GM12878 (cell line): ENCODE data around the gene CEP128. TPM values are rescaled to one million over a fixed set of nuclear protein-coding genes. Genes with fewer than 3 reads are reported as not detected.
"Not testable (repeated sequence)": the region's sequence is repeated elsewhere in the genome, so short reads cannot be mapped to it uniquely, and the experiment has no call there.

ENCODE experiments used
- ATAC-seq: fragments of 200-7000 bp; cut with Tn5 transposase; 3 replicates; pipeline ENCODE4 v1.9.1; 2020; ENCODE audit warnings: mild to moderate bottlenecking, moderate library complexity
- BruUV-seq: library from RNA; stranded (reverse); fragments of 400-500 nt; replicated peaks from 2 replicates; lab custom pipeline; 2021; lab: Mats Ljungman, UMichigan
- CTCF ChIA-PET: fragments of 300-600 bp; sonication (Branson Sonifier 250); formaldehyde crosslinking; extraction: SDS; loops from one replicate; lab custom pipeline; 2021; ENCODE audit warnings: inconsistent platforms; lab: Yijun Ruan, JAX
- POLR2A ChIA-PET: fragments of 350-600 bp; formaldehyde crosslinking; extraction: SDS; loops from one replicate; lab custom pipeline; 2021; ENCODE audit warnings: inconsistent platforms; lab: Charles Lee
- RAD21 ChIA-PET: fragments of 300-600 bp; sonication (Branson Sonifier 250); formaldehyde crosslinking; loops from one replicate; lab custom pipeline; 2023; ENCODE audit warnings: antibody characterized with exemption; ENCODE audit not compliant: unreplicated experiment; lab: Charles Lee
- SMC1A ChIA-PET: fragments of 300-600 bp; sonication (Branson Sonifier 250); formaldehyde crosslinking; loops from one replicate; lab custom pipeline; 2023; ENCODE audit not compliant: unreplicated experiment, uncharacterized antibody; lab: Charles Lee
- DNase-seq: peaks from one replicate; pipeline ENCODE4 v3.0.0-alpha.2; 2011; ENCODE audit warnings: low read depth, low spot score
- FAIRE-seq: peaks from 3 replicates; lab custom pipeline; 2011; peaks lifted over from hg19 to GRCh38; lab: Jason Lieb, UNC
- H2AFZ ChIP-seq: 2 replicates; pipeline ENCODE4 v1.6.0; 2011; ENCODE audit warnings: low read depth, low read length, control low read depth; ENCODE audit not compliant: control insufficient read depth
- H3K27ac ChIP-seq: 2 replicates; pipeline ENCODE4 v1.5.1; 2011; ENCODE audit warnings: control low read depth; ENCODE audit not compliant: control insufficient read depth, insufficient read depth
- H3K27me3 ChIP-seq, 2 experiments: replicated peaks in 1 of 2; 2 replicates each; pipeline versions ENCODE4 v1.6.0 to v1.6.1; 2011; ENCODE audit warnings: low read length in 1 of 2; ENCODE audit not compliant: control insufficient read depth in 2 of 2, insufficient read depth in 2 of 2
- H3K36me3 ChIP-seq, 2 experiments: 2 replicates each; pipeline ENCODE4 v1.5.1; 2011; ENCODE audit warnings: low read length in 1 of 2; ENCODE audit not compliant: control insufficient read depth in 2 of 2, insufficient read depth in 2 of 2
- H3K4me1 ChIP-seq: 2 replicates; pipeline ENCODE4 v1.6.1; 2011; ENCODE audit warnings: mild to moderate bottlenecking, low read length, moderate library complexity, mixed read lengths; ENCODE audit not compliant: control insufficient read depth, insufficient read depth
- H3K4me2 ChIP-seq: 2 replicates; pipeline ENCODE4 v1.6.0; 2011; ENCODE audit warnings: control low read depth; ENCODE audit not compliant: control insufficient read depth, insufficient read depth
- H3K4me3 ChIP-seq: fragments of 200-600 bp; sonication (generic); 2 replicates; pipeline ENCODE4 v1.5.1; 2016
- H3K79me2 ChIP-seq: 2 replicates; pipeline ENCODE4 v1.6.0; 2011; ENCODE audit warnings: low read length; ENCODE audit not compliant: control insufficient read depth, insufficient read depth
- H3K9ac ChIP-seq: 2 replicates; pipeline ENCODE4 v1.8.0; 2011; ENCODE audit warnings: low read length, control low read depth, mixed read lengths; ENCODE audit not compliant: control insufficient read depth, insufficient read depth
- H3K9me3 ChIP-seq: replicated peaks from 3 replicates; pipeline ENCODE4 v1.5.1; 2011; ENCODE audit warnings: mild to moderate bottlenecking, low read length; ENCODE audit not compliant: control insufficient read depth, insufficient read depth
- H4K20me1 ChIP-seq: 2 replicates; pipeline ENCODE4 v1.6.0; 2011; ENCODE audit not compliant: control insufficient read depth, insufficient read depth
- BHLHE40 ChIP-seq, 2 experiments: fragments of 450-650 bp in 1 of 2; IDR thresholded peaks; 2 replicates each; pipeline ENCODE4 v1.6.1; 2011 to 2017; ENCODE audit warnings: low read depth in 2 of 2, borderline replicate concordance in 1 of 2, improper control_type of control experiment in 1 of 2, low read length in 1 of 2, mild to moderate bottlenecking in 1 of 2
- GATAD2B ChIP-seq: fragments of 450-650 bp; conservative IDR thresholded peaks from 2 replicates; pipeline ENCODE4 v1.6.1; 2017; ENCODE audit warnings: low read depth, mild to moderate bottlenecking, moderate library complexity
- IKZF2 ChIP-seq, 2 experiments: fragments of 450-650 bp; IDR thresholded peaks; 2 replicates each; pipeline ENCODE4 v1.6.1; 2017; ENCODE audit warnings: mild to moderate bottlenecking in 2 of 2, moderate library complexity in 2 of 2
- NR2C1 ChIP-seq: fragments of 450-650 bp; IDR thresholded peaks from 2 replicates; pipeline ENCODE4 v1.6.1; 2017; ENCODE audit warnings: antibody characterized with exemption, mild to moderate bottlenecking, moderate library complexity
- RAD21 ChIP-seq: IDR thresholded peaks from 2 replicates; pipeline ENCODE4 v1.6.1; 2011; ENCODE audit warnings: mild to moderate bottlenecking, low read depth, low read length, moderate library complexity; ENCODE audit not compliant: insufficient read depth
- RELA ChIP-seq: fragments of 450-650 bp; IDR thresholded peaks from 2 replicates; pipeline ENCODE4 v1.8.0; 2014; ENCODE audit warnings: borderline replicate concordance; ENCODE audit not compliant: partially characterized antibody
- SMARCA5 ChIP-seq: fragments of 450-650 bp; IDR thresholded peaks from 2 replicates; pipeline ENCODE4 v1.6.1; 2017; ENCODE audit warnings: mild to moderate bottlenecking
- SMC3 ChIP-seq: IDR thresholded peaks from 2 replicates; pipeline ENCODE4 v1.6.1; 2011; ENCODE audit warnings: low read length, improper control_type of control experiment, borderline replicate concordance
- SPI1 ChIP-seq: IDR thresholded peaks from 2 replicates; pipeline ENCODE4 v1.6.1; 2011; ENCODE audit warnings: low read depth, mild to moderate bottlenecking, low read length, moderate library complexity, borderline replicate concordance; ENCODE audit not compliant: insufficient read depth
- YY1 ChIP-seq: IDR thresholded peaks from 2 replicates; pipeline ENCODE4 v1.6.1; 2011; ENCODE audit warnings: low read depth, mild to moderate bottlenecking, low read length
- WGBS: methylation state at CpG from one replicate; pipeline ENCODE4 v1.1.6; 2016; ENCODE audit warnings: low lambda C conversion rate; ENCODE audit not compliant: insufficient replicate concordance, insufficient coverage; ENCODE audit errors: missing lambda C conversion rate; 5-methylcytosine and 5-hydroxymethylcytosine counted together
- in situ Hi-C: fragments of 300-500 bp; cut with MboI; formaldehyde crosslinking; loops from 9 replicates; pipeline ENCODE4 v1.14.3; 2018; ENCODE audit warnings: mixed read lengths
- intact Hi-C: fragments of 100-400 bp; cut with micrococcal nuclease; formaldehyde crosslinking; loops from one replicate; pipeline ENCODE4 v1.14.2; 2022; ENCODE audit not compliant: unreplicated experiment
- polyA plus RNA-seq, 11 experiments: library from polyadenylated mRNA; depleted of rRNA in 4 of 11; unstranded in 6 of 11; stranded (reverse) in 5 of 11; fragments of >200 nt; fragmentation: Nextera tagmentation in 4 of 11; fragmentation: Illumina TruSeq in 1 of 11; extraction: Ambion mirVana in 4 of 11; extraction: Trizol in 1 of 11; gene quantifications; 1 replicate in 1 of 11; 2 replicates in 10 of 11; pipeline versions ENCODE4 v1.2.1 to v1.2.3, GENCODE V29; 2011 to 2016; ENCODE audit warnings: inconsistent platforms in 2 of 11, missing spikeins in 2 of 11, low read depth in 1 of 11
- total RNA-seq, 4 experiments: library from RNA; depleted of rRNA in 3 of 4; stranded (reverse); fragments of >200 nt in 3 of 4; fragmentation: Illumina TruSeq in 1 of 4; extraction: Trizol in 1 of 4; gene quantifications; 2 replicates each; pipeline versions ENCODE4 v1.2.1 to v1.2.3, GENCODE V29; 2013 to 2021
- TF ChIP-seq, protein P1 (sequence below), 3 experiments: IDR thresholded peaks in 2 of 3; conservative IDR thresholded peaks in 1 of 3; 2 replicates each; pipeline ENCODE4 v1.5.1; 2011; ENCODE audit warnings: low read depth in 3 of 3, low read length in 3 of 3, mild to moderate bottlenecking in 3 of 3, control low read depth in 2 of 3, moderate library complexity in 2 of 3, inconsistent platforms in 1 of 3, mixed read lengths in 1 of 3; ENCODE audit not compliant: control insufficient read depth in 2 of 3, insufficient read depth in 1 of 3; ENCODE audit errors: extremely low read depth in 1 of 3

The CEP128 gene
- total and polyA plus RNA-seq, 10 of the 15 experiments (the other 5 are each of a cell fraction or from before 2014, with no cell fraction given) = 1.1 to 6.7 (median 3.4) TPM

DNA sequence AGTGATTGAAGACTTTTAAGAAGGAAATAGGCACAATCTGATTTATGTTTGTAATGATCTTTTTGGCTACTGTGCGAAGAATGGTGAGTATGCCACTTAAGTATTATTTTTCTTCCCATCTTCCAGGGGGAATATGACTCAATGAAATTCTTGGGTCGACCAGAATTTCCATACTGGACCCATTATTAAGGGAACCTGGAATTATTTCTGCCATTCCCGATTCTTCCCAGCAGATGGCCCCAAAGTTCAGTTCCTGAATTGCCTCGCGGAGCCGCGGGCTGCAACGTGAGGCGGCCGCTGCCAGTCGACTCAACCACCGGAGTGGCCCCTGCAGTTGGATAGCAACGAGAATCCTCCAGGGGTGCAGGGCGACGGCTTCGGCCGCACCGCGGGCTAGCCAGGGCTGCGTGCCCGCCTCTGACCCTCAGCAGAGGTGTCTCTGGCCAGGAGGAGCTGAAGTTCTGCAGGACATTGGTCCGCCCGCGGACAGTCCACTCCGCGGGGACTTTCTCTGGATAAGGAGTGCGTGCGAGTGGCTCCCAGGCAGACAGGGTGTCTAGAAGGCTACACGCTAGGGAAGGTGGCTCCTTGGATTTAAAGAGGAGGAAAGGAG, 13.3 kb upstream of the CEP128 start:
- WGBS = 1% methylated on average over 28 of the region's 29 CpGs
- TF ChIP-seq, protein P1, sequence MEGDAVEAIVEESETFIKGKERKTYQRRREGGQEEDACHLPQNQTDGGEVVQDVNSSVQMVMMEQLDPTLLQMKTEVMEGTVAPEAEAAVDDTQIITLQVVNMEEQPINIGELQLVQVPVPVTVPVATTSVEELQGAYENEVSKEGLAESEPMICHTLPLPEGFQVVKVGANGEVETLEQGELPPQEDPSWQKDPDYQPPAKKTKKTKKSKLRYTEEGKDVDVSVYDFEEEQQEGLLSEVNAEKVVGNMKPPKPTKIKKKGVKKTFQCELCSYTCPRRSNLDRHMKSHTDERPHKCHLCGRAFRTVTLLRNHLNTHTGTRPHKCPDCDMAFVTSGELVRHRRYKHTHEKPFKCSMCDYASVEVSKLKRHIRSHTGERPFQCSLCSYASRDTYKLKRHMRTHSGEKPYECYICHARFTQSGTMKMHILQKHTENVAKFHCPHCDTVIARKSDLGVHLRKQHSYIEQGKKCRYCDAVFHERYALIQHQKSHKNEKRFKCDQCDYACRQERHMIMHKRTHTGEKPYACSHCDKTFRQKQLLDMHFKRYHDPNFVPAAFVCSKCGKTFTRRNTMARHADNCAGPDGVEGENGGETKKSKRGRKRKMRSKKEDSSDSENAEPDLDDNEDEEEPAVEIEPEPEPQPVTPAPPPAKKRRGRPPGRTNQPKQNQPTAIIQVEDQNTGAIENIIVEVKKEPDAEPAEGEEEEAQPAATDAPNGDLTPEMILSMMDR (IDR thresholded peaks at IDR 0.05 in 2 of 3, conservative IDR thresholded peaks at IDR 0.05 in 1 of 3; ENCODE audit: control insufficient read depth in 2 of 3, extremely low read depth in 1 of 3, insufficient read depth in 1 of 3, low read depth in 3 of 3, low read length in 3 of 3) = peak; percentile 70 to 83 (median 71)
- TF ChIP-seq SMARCA5 (0 out of 2 replicates have a peak, but pooled peaks have one; percentile 27), BHLHE40 (IDR thresholded peaks at IDR 0.05; ENCODE audit: borderline replicate concordance in 1 of 2, low read depth in 2 of 2, low read length in 1 of 2) (0 out of 4 replicates have a peak, but pooled peaks have one; percentile 19 to 28), IKZF2 (IDR thresholded peaks at IDR 0.05) (no peak), YY1 (peak; percentile 54; the same call in 1 of the 2 replicates), RAD21 (peak; percentile 84), NR2C1 (no peak), RELA (no peak), GATAD2B (peak; percentile 54; the same call in 1 of the 2 replicates), SMC3 (peak; percentile 92), SPI1 (peak; percentile 15; the same call in 1 of the 2 replicates)
- TF ChIP-seq, all 136 proteins: peak for 8
- ChIA-PET SMC1A (interaction anchor here (1.1 to 3.3 kb wide), 3 partner anchors 31 to 215 kb away, joined by 3 to 55 read pairs (median 6); no protein-coding TSS in a partner anchor), POLR2A (no interaction called here), RAD21 (interaction anchor here (0.8 to 6.9 kb wide), 4 partner anchors 33 to 216 kb away, joined by 3 to 64 read pairs (median 4); no protein-coding TSS in a partner anchor), CTCF (interaction anchor here (0.6 to 11.6 kb wide), 9 partner anchors 22 to 591 kb away, joined by 3 to 178 read pairs (median 5); no protein-coding TSS in a partner anchor)
- no peak overlapping the region; the same call in 1 of the 2 replicates for H3K4me3 ChIP-seq
- no peaks in the 10 kb centered on the region for H3K79me2 ChIP-seq
- BruUV-seq = no TSS peak
- H3K36me3 ChIP-seq = no peaks in the 10 kb centered on the region
- H3K9me3 ChIP-seq = no peaks in the 10 kb centered on the region
- FAIRE-seq = peak; percentile 91
- H4K20me1 ChIP-seq = no peaks in the 10 kb centered on the region
- 0 out of 2 replicates have a peak overlapping the region, but pooled peaks have one; percentile 50 for H2AFZ ChIP-seq
- no peak overlapping the region for H3K27ac ChIP-seq
- in situ Hi-C loops (loop anchor here (5.0 kb wide), 3 partner anchors 33 to 513 kb away; no protein-coding TSS in a partner anchor), intact Hi-C loops (loop anchor here (1.0 to 2.0 kb wide), 4 partner anchors 33 to 508 kb away; no protein-coding TSS in a partner anchor)
- peaks cover 12% of the 10 kb centered on the region for H3K4me1 ChIP-seq
- ATAC-seq = peak; percentile 46
- DNase-seq = no peak
- peak overlapping the region; percentile 90; the same call in 1 of the 2 replicates for H3K4me2 ChIP-seq
- no peak overlapping the region for H3K9ac ChIP-seq
- H3K27me3 ChIP-seq = peaks cover 0 to 5% of the 10 kb centered on the region in 2 experiments; a peak in 3 of 4 replicates

DNA sequence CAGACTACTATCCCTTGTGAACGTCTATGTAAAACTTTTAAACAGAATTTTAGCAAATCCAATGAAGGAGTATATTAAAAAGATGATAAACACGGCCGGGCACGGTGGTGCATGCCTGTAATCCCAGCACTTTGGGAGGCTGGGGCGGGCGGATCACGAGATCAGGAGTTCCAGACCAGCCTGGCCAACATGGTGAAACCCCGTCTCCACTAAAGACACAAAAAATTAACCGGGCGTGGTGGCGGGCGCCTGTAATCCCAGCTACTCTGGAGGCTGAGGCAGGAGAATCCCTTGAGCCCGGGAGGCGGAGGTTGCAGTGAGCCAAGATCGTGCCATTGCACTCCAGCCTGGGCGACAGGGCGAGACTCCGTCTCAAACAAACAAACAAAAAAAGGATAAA, 11.7 kb upstream of the CEP128 start:
- DNase-seq, H3K27ac ChIP-seq, H3K36me3 ChIP-seq, H3K9me3 ChIP-seq, H2AFZ ChIP-seq, H3K9ac ChIP-seq, H4K20me1 ChIP-seq, POLR2A ChIA-PET, H3K79me2 ChIP-seq, FAIRE-seq, BruUV-seq, H3K4me2 ChIP-seq, H3K27me3 ChIP-seq, H3K4me1 ChIP-seq, H3K4me3 ChIP-seq, ATAC-seq, intact Hi-C loops: not testable (repeated sequence)
- ChIA-PET SMC1A (interaction anchor here (1.6 kb wide), 1 partner anchor 34 kb away, joined by 8 read pairs; no protein-coding TSS in a partner anchor), CTCF (interaction anchor here (0.6 to 11.6 kb wide), 3 partner anchors 23 to 260 kb away, joined by 3 to 178 read pairs (median 3); no protein-coding TSS in a partner anchor), RAD21 (interaction anchor here (6.9 kb wide), 1 partner anchor 35 kb away, joined by 64 read pairs; no protein-coding TSS in a partner anchor)
- in situ Hi-C loops = loop anchor here (5.0 kb wide), 1 partner anchor 34 kb away; no protein-coding TSS in a partner anchor
- WGBS = 62% methylated on average over 12 of the region's 18 CpGs
